Measurements from ENCODE around the gene MSL3B.

The MSL3B gene

GRCh38 chr2:233816334-233816733 is 51.9 kb downstream of the MSL3B start:
- DNase-seq, result no peak

GRCh38 chr2:233815861-233816260 is 52.3 kb downstream of the MSL3B start:
- DNase-seq, result no peak

Data from CD4-positive, alpha-beta T cell treated with Interleukin-17A for 4 hours (primary cell).